HFFc6 (cell line): ENCODE measurements around the gene ZC3HAV1. TPM values are rescaled to one million over a fixed set of nuclear protein-coding genes. Genes with fewer than 3 reads are reported as not detected.
A peak's percentile ranks its signal among the peaks of the same experiment; 100 is the strongest.
"Not testable (repeated sequence)": the region's sequence is repeated elsewhere in the genome, so short reads cannot be mapped to it uniquely, and the experiment has no call there.

Experiments
- DNase-seq: peaks from one replicate; pipeline ENCODE4 v3.0.0-alpha.2; 2018
- H3K27ac Mint-ChIP-seq: 2 replicates; pipeline ENCODE4 v1.8.0; 2020; ENCODE audit warnings: mild to moderate bottlenecking, mixed read lengths
- H3K27me3 Mint-ChIP-seq: 2 replicates; pipeline ENCODE4 v1.8.0; 2021; ENCODE audit warnings: mild to moderate bottlenecking, moderate library complexity, mixed read lengths; ENCODE audit not compliant: insufficient read depth
- H3K36me3 Mint-ChIP-seq: 2 replicates; pipeline ENCODE4 v1.8.0; 2021; ENCODE audit warnings: low read depth, mixed read lengths
- H3K4me1 Mint-ChIP-seq: 2 replicates; pipeline ENCODE4 v1.8.0; 2020; ENCODE audit warnings: low read depth, mixed read lengths
- H3K4me3 Mint-ChIP-seq: 2 replicates; pipeline ENCODE4 v1.8.0; 2020; ENCODE audit warnings: mild to moderate bottlenecking, moderate library complexity, mixed read lengths
- H3K9me3 Mint-ChIP-seq: 2 replicates; pipeline ENCODE4 v1.8.0; 2020; ENCODE audit warnings: mild to moderate bottlenecking, mixed read lengths
- CTCF ChIP-seq: fragments of 200-600 bp; sonication (generic); IDR thresholded peaks from 2 replicates; pipeline ENCODE4 v1.5.0; 2021; ENCODE audit warnings: antibody characterized with exemption, mild to moderate bottlenecking
- total RNA-seq, 6 experiments: library from RNA; stranded (reverse); fragmentation: NEBNext Ultra II Directional; extraction: Animal tissue kit (Norgen Biotek cat#: 25700); gene quantifications; 2 replicates in 1 of 6; 3 replicates in 5 of 6; pipeline ENCODE4 v1.2.3, GENCODE V29; 2021

ZC3HAV1 gene
- total RNA-seq, 6 experiments from 2014 or later = 29.4 to 36.1 (median 33.1) TPM

GRCh38 chr7:139081584-139081983, 27.9 kb downstream of the ZC3HAV1 start:
- Mint-ChIP-seq H3K9me3 (no peaks in the 10 kb centered on the region), H3K4me3 (no peak overlapping the region), H3K36me3 (peaks cover 37% of the 10 kb centered on the region), H3K27ac (no peak overlapping the region), H3K27me3 (no peaks in the 10 kb centered on the region), H3K4me1 (peaks cover 15% of the 10 kb centered on the region)
- TF ChIP-seq CTCF = no peak
- no peak for DNase-seq

- Mint-ChIP-seq H3K27ac (no peak overlapping the region), H3K4me3 (no peak overlapping the region), H3K27me3 (no peaks in the 10 kb centered on the region), H3K4me1 (peaks cover 15% of the 10 kb centered on the region), H3K36me3 (peaks cover 32% of the 10 kb centered on the region), H3K9me3 (no peaks in the 10 kb centered on the region)
- TF ChIP-seq CTCF = no peak
- no peak for DNase-seq
Measured at GRCh38 chr7:139080905-139081304, 28.6 kb downstream of the ZC3HAV1 start.

- no peak for TF ChIP-seq CTCF
- Mint-ChIP-seq H3K4me1 (peaks cover 19% of the 10 kb centered on the region), H3K9me3 (no peaks in the 10 kb centered on the region), H3K27me3 (no peaks in the 10 kb centered on the region), H3K4me3 (no peak overlapping the region), H3K36me3 (peaks cover 31% of the 10 kb centered on the region), H3K27ac (no peak overlapping the region)
- no peak for DNase-seq
Measured at GRCh38 chr7:139079861-139080260, 29.7 kb downstream of the ZC3HAV1 start.

GRCh38 chr7:139078911-139079310, 30.6 kb downstream of the ZC3HAV1 start:
- no peak for TF ChIP-seq CTCF
- DNase-seq = no peak
- H3K4me1 Mint-ChIP-seq = peaks cover 21% of the 10 kb centered on the region
- H3K4me3 Mint-ChIP-seq = no peak overlapping the region
- H3K27ac Mint-ChIP-seq = peak overlapping the region; percentile 54
- H3K27me3 Mint-ChIP-seq = no peaks in the 10 kb centered on the region
- H3K9me3 Mint-ChIP-seq = no peaks in the 10 kb centered on the region
- H3K36me3 Mint-ChIP-seq = peaks cover 31% of the 10 kb centered on the region

- H3K27ac Mint-ChIP-seq = peak overlapping the region; percentile 54
- no peak overlapping the region for H3K4me3 Mint-ChIP-seq
- peak; percentile 42 for DNase-seq
- TF ChIP-seq CTCF = no peak
- H3K36me3 Mint-ChIP-seq = peaks cover 31% of the 10 kb centered on the region
- no peaks in the 10 kb centered on the region for H3K9me3 Mint-ChIP-seq
- H3K4me1 Mint-ChIP-seq = peaks cover 21% of the 10 kb centered on the region
- H3K27me3 Mint-ChIP-seq = no peaks in the 10 kb centered on the region
Measured at GRCh38 chr7:139078399-139078798, 31.1 kb downstream of the ZC3HAV1 start.

GRCh38 chr7:139077706-139078105, 31.8 kb downstream of the ZC3HAV1 start:
- not testable (repeated sequence) for H3K27ac Mint-ChIP-seq, DNase-seq, H3K4me3 Mint-ChIP-seq, H3K9me3 Mint-ChIP-seq, H3K27me3 Mint-ChIP-seq
- Mint-ChIP-seq H3K36me3 (peaks cover 32% of the 10 kb centered on the region), H3K4me1 (peaks cover 21% of the 10 kb centered on the region)
